ENCODE results near the gene DEDD. TPM values are rescaled to one million over a fixed set of nuclear protein-coding genes. Genes with fewer than 3 reads are reported as not detected.
A peak's percentile ranks its signal among the peaks of the same experiment; 100 is the strongest.

DEDD gene
- total and polyA plus RNA-seq, 10 of the 15 experiments (the other 5 are each of a cell fraction or from before 2014, with no cell fraction given) = 13.6 to 33.9 (median 30.3) TPM

GRCh38 chr1:161174911-161175310 is 42.4 kb upstream of the DEDD start:
- no peak for DNase-seq (ENCODE audit: low read depth, low spot score)
- Histone ChIP-seq H2AFZ (ENCODE audit: control insufficient read depth, low read depth, low read length) (no peak overlapping the region), H3K27ac (ENCODE audit: control insufficient read depth, insufficient read depth) (peak overlapping the region; percentile 87; the same call in 1 of the 2 replicates), H4K20me1 (ENCODE audit: control insufficient read depth, insufficient read depth) (no peaks in the 10 kb centered on the region), H3K79me2 (ENCODE audit: control insufficient read depth, insufficient read depth, low read length) (peaks cover 23% of the 10 kb centered on the region), H3K36me3 (ENCODE audit: control insufficient read depth in 2 of 2, insufficient read depth in 2 of 2, low read length in 1 of 2) (peaks cover 17 to 30% of the 10 kb centered on the region in 2 experiments), H3K9me3 (replicated peaks; ENCODE audit: control insufficient read depth, insufficient read depth, low read length) (no peaks in the 10 kb centered on the region), H3K4me2 (ENCODE audit: control insufficient read depth, insufficient read depth) (peak overlapping the region; percentile 87), H3K4me1 (ENCODE audit: control insufficient read depth, insufficient read depth, low read length) (peaks cover 19% of the 10 kb centered on the region), H3K4me3 (no peak overlapping the region), H3K27me3 (replicated peaks in 1 of 2; ENCODE audit: control insufficient read depth in 2 of 2, insufficient read depth in 2 of 2, low read length in 1 of 2) (no peaks in the 10 kb centered on the region), H3K9ac (ENCODE audit: control insufficient read depth, insufficient read depth, low read length) (no peak overlapping the region; the same call in 1 of the 2 replicates)
- RAD21 ChIA-PET (ENCODE audit: unreplicated experiment) = no interaction called here
- ATAC-seq = no peak
- no peak for TF ChIP-seq ELK1 (IDR thresholded peaks at IDR 0.05; ENCODE audit: low read depth, low read length)
- 95% methylated on average over 11 of the region's 11 CpGs for WGBS (ENCODE audit: insufficient coverage, insufficient replicate concordance, low lambda C conversion rate, missing lambda C conversion rate)
- intact Hi-C loops (cut with micrococcal nuclease; ENCODE audit: unreplicated experiment) = no loop called here
- in situ Hi-C loops (cut with MboI) = no loop called here
- CTCF ChIA-PET = interaction anchor here (3.7 kb wide), 1 partner anchor 9 kb away, joined by 44 read pairs; the partner anchor contains the start of gene PPOX
- POLR2A ChIA-PET = interaction anchor here (1.2 kb wide), 1 partner anchor 11 kb away, joined by 3 read pairs; no protein-coding TSS in a partner anchor
- SMC1A ChIA-PET (ENCODE audit: uncharacterized antibody, unreplicated experiment) = interaction anchor here (1.1 kb wide), 1 partner anchor 13 kb away, joined by 3 read pairs; no protein-coding TSS in a partner anchor
- BruUV-seq (replicated peaks) = no TSS peak
- FAIRE-seq = no peak

- CTCF ChIA-PET = no interaction called here
- in situ Hi-C loops (cut with MboI) (no loop called here), intact Hi-C loops (cut with micrococcal nuclease; ENCODE audit: unreplicated experiment) (no loop called here)
- H3K4me2 ChIP-seq (ENCODE audit: control insufficient read depth, insufficient read depth) = no peak overlapping the region
- RAD21 ChIA-PET (ENCODE audit: unreplicated experiment) = no interaction called here
- SMC1A ChIA-PET (ENCODE audit: uncharacterized antibody, unreplicated experiment) = no interaction called here
- TF ChIP-seq CBX3 (IDR thresholded peaks at IDR 0.05; ENCODE audit: borderline replicate concordance, low read depth) = no peak
- H3K4me1 ChIP-seq (ENCODE audit: control insufficient read depth, insufficient read depth, low read length) = peaks cover 19% of the 10 kb centered on the region
- no peak overlapping the region for H3K27ac ChIP-seq (ENCODE audit: control insufficient read depth, insufficient read depth)
- POLR2A ChIA-PET = no interaction called here
- BruUV-seq (replicated peaks) = no TSS peak
- 95% methylated on average over 11 of the region's 11 CpGs for WGBS (ENCODE audit: insufficient coverage, insufficient replicate concordance, low lambda C conversion rate, missing lambda C conversion rate)
- no peak overlapping the region for H3K4me3 ChIP-seq
- ATAC-seq (no peak), FAIRE-seq (no peak), DNase-seq (ENCODE audit: low read depth, low spot score) (no peak)
- H3K36me3 ChIP-seq (ENCODE audit: control insufficient read depth in 2 of 2, insufficient read depth in 2 of 2, low read length in 1 of 2) = peaks cover 17 to 30% of the 10 kb centered on the region in 2 experiments
- peaks cover 23% of the 10 kb centered on the region for H3K79me2 ChIP-seq (ENCODE audit: control insufficient read depth, insufficient read depth, low read length)
- H2AFZ ChIP-seq (ENCODE audit: control insufficient read depth, low read depth, low read length) = no peak overlapping the region
- no peaks in the 10 kb centered on the region for H4K20me1 ChIP-seq (ENCODE audit: control insufficient read depth, insufficient read depth)
- H3K27me3 ChIP-seq (replicated peaks in 1 of 2; ENCODE audit: control insufficient read depth in 2 of 2, insufficient read depth in 2 of 2, low read length in 1 of 2) = no peaks in the 10 kb centered on the region
- H3K9me3 ChIP-seq (replicated peaks; ENCODE audit: control insufficient read depth, insufficient read depth, low read length) = no peaks in the 10 kb centered on the region
- H3K9ac ChIP-seq (ENCODE audit: control insufficient read depth, insufficient read depth, low read length) = no peak overlapping the region
Measured at GRCh38 chr1:161173711-161174110, 41.2 kb upstream of the DEDD start.

Data from GM12878 (cell line).